DMS114 treated with DMSO at 0.1 percent for 48 hours (cell line): ENCODE measurements around the gene UNC13A.

Source experiments
- DNase-seq: peaks from one replicate; lab custom pipeline; 2025; ENCODE audit not compliant: unreplicated experiment; lab: John Stamatoyannopoulos, UW

Gene UNC13A

DNA sequence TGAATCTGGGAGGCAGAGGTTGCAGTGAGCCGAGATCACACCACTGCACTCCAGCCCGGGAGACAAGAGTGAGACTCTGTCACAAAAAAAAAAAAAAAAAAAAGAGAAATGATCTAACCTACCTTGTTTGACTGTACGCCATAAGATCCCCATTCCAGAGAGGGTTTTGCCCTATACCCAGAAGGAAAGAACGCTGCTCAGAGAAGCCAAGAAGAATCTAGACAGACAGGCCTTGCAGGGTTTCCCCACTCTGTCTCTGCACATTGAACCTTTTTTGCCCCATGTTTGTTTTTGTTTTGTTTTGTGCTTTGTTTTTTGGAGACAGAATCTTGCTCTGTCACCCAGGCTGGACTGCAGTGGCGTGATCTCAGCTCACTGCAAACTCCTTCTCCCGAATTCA is 23.7 kb upstream of the UNC13A start:
- DNase-seq, result no peak

DNA sequence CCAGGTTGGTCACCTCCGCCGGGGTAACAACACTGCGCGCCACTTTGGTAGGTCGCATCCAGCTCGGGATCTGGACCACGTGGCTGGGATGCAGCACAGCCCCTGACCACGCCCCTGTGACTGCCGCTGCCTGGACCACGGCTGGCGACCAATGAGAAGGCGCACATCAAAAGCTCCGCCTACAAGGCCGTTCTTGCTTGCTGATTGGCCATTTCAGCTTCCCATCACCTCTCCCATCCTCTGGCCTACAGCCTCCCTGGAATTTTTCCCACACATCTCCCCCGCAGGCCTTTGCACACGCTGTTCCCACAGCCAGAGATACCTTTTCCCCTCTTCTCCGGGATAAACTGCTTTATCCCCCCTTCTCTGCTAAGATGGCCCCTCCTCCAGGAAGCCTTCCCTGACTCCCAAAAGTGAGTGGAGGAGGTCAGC is 18.6 kb upstream of the UNC13A start:
- no peak for DNase-seq

DNA sequence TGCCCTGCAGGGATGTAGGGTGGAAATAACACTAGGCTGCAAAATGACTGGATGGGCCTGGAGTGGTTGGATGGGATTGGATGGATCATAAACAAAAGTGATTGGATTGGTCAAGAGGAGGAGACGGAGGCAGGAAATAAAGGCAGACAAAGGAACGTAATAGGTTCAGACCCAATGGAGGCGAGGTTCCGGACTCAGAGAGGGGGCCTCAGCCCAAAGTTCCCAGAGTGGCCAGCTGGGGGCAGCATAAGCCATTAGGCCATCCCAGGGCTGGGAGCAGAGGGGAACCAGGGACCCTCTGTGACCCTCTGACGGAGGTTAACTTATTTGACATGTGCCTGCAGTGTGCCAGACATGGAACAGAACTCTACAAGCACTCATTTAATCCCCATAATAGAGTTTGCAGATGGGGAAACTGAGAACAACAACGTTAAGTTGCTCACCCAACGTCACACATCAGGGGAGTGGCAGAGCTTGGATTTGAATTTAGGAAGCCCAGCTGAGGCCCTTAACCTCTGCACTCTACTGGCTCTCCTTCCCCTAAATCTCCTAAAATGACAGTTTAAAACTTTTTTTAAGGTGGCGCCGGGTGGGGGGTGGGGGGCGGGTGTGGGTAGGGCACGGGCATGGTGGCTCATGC is 15.8 kb upstream of the UNC13A start:
- DNase-seq, result no peak

DNA sequence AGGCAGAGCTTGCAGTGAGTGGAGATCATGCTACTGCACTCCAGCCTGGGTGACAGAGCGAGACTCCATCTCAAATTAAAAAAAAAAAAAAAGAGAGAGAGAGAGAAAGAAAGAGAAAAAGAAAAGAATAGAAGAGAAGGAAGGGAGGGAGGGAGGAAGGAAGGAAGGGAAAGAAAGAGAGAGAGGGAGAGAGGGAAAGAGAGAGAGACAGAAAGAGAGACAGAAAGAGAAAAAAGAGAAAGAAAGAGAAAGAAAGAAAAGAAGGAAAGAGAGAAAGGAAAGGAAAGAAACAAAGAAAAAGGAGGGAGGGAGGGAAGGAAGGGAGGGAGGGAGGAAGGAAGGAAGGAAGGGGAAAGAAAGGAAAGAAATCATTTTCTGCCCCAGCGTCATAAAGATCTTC is 7.0 kb upstream of the UNC13A start:
- no peak for DNase-seq

DNA sequence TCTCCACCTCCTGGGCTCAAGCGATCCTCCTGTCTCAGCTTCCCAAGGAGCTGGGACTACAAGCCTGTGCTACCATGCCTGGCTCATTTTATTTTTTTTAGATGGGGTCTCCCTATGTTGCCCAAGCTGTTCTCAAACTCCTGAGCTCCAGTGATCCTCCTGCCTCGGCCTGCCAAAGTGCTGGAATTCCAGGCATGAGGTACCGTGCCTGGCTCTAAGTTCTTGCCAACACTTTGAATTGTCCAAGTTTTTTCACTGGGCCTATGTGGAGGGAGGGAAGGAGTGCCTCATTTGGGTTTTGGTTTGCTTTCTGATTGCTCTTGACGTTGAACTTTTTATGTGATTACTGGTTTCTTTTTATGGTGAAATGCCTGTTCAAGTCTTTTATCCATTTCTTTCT is 4.4 kb upstream of the UNC13A start:
- DNase-seq, result no peak

DNA sequence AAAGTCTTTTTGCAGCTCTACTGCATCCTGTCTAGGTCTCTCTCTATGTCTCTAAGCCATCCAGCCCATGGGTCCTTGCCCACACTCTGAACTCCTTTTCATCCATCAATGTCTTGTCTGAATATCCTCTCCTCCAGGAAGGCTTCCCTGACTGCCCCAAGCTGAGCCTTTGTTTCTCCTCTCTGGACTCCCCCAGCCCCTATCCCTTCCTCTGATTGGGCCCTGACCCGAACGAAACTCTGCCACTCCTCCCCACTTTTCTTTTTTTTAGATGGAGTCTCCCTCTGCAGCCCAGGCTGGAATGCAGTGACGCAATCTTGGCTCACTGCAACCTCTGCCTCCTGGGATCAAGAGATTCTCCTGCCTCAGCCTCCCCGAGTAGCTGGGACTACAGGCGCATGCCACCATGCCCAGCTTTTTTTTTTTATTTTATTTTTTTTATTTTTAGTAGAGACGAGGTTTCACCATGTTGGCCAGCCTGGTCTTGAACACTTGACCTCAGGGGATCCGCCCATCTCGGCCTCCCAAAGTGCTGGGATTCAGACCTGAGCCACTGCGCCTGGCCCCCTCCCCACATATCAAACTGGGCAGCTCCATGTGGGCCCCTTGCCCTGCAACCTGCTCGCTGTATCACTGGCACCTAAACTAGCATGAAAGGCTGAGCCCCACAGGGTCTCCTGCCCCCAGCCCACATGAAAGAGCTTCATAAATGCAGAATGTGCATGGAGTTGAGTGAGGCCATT is 870 bp upstream of the UNC13A start:
- DNase-seq, result no peak

DNA sequence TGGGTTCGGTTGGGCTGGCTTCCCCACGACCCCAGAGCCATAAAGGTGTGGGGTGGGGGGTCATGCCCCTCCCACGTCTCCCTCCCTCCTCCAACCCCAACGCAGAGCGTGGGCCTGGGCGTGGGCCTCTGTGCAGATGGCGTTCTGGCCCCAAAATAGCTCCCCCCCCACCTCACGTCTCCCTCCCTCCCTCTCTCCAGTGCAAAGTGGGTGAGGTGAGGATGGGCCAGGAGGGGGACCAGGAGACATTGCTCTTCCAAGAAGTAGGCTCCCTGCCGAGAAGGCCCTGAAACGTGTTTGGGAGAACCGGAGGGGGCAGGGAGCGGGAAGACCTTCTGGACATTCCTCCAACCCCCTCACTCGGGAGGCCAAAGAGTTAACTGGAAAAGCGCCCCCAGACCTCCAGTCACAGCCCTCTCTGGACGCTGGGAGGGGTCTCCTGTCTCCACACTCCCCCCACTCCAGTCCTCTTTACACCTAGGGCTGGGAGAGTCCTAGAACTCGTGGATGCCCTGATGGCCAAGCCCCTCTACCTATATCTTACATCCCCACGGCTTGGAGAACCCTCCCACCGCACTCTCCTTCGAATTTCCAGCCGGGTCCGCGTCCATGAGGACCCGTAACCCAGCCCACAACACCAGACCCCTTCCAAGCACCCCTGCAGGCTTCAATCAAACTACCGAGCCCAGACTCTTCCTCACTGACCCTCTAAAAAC is 855 bp downstream of the UNC13A start:
- no peak for DNase-seq

DNA sequence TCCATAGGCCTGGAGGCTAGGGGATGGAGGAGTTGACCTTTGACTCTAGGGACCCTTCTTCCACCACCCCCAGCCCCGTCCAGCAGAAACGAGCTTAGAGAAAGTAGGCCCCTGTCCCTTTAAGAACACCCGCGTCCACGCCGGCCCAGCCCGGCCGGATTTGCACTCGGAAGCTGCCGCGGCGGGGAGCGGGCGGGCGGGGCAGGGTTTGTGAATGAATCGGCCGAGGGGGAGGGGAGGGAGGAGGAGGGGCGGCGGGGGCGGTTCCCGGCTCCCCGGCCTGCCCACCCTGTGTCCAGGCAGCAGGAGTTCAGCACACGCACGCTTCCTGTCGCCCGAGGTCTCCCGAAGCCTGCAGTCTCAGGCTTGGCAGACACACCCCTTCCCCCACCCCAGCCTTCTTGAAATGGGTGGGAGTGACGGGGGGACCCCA is 1.5 kb downstream of the UNC13A start:
- no peak for DNase-seq

DNA sequence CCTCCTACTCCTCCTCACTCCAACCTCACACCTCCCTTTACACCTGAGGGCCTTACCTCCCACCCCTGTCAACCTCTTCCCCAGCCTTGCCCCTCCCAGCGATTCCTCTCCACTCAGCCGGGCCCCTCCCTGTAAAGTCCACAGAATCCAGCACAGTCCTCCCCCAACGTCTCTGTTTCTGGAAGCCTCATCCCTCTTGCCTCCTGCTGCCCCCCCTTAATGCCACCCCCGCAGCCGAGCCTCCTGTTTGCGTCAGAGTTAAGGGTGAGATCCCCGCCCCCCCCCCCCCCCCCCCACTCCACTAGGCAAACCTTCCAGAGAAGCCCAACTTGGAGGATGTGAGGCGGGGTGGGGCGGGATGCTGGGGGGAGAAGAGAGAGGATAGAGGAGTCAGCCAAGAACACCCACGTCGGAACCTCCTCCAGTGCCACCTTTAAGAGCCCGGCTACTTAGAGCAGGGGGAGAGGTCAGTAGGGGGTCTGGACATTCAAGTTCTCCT is 2.1 kb downstream of the UNC13A start:
- no peak for DNase-seq

DNA sequence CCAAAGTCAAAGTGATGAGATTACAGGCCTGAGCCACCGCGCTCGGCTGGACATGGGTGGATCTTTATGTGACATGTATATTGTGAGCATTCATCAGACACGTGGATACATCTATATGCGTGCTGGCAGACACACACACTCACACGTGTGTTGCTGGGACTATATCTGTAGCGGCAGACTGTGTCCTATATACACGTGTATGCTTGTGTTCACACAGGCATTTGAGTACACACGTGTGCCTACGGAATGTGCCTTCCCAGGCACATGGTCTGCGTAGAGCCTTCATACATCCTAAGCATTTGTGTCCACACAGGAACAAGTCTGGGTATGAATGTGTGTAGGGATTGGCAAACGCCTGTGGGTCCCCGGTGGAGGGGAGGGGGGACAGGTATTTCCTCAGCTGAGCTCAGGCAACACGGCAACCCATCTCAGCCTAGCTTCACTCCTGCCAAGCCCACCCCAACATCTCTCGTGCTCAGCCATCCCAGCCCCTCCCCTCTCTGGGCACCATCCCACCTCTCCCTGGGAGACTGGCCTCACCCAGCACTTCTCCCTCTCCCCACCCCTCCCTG is 2.6 kb downstream of the UNC13A start:
- no peak for DNase-seq

DNA sequence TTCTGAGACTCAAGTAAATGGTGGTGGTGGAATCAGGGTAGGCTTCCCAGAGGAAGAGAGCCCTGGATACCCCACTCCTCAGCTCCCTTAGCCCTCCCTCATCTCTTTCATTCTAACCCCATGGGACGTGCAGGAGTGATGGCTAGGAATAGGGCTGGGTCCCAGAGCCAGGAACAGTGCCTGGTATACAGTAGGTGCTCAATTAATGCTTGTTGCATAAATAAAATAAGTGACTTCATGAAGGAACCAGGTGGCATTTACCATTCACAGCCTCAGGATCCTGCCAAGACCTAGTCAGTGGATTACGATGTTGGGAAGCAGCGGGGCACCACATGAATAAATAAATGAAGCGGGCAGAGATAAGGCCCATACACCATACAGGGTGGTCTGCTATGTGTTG is 3.9 kb downstream of the UNC13A start:
- no peak for DNase-seq

DNA sequence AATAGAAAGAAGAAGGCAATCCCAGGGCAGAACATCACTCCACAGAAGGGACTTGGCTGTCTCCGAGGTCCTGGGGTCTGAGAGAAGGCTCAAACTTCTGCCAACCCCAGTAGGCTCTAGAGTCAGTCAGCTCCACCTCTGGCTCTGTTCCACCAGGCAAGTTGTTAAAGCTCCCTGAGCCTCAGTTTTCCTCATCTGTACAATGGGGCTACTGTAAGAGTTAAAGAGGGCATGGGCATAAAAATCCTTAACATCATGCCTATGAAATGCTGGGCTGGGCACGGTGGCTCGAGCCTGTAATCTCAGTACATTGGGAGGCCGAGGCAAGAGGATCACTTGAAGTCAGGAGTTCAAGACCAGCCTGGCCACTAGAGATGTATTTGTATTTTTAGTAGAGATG is 5.1 kb downstream of the UNC13A start:
- no peak for DNase-seq

DNA sequence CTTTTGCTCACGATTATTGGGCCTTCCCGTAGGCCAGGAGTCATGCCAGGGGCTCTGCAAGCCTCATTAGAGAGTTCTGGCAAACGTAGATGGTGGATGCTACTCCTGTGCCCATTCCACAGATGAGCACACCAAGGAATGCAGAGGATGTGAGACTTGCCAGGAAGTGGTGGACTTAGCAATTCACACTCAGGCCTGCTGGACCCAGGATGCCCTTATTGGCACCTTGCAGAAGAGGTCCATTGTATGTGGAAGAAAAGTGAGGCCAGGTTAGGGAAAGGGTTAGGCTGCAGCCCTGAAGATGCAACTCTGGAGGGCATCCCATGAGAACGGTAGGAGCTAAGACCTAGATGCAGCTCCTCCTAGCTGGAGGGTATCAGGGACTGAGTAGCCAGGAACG is 5.9 kb downstream of the UNC13A start:
- DNase-seq, result no peak

DNA sequence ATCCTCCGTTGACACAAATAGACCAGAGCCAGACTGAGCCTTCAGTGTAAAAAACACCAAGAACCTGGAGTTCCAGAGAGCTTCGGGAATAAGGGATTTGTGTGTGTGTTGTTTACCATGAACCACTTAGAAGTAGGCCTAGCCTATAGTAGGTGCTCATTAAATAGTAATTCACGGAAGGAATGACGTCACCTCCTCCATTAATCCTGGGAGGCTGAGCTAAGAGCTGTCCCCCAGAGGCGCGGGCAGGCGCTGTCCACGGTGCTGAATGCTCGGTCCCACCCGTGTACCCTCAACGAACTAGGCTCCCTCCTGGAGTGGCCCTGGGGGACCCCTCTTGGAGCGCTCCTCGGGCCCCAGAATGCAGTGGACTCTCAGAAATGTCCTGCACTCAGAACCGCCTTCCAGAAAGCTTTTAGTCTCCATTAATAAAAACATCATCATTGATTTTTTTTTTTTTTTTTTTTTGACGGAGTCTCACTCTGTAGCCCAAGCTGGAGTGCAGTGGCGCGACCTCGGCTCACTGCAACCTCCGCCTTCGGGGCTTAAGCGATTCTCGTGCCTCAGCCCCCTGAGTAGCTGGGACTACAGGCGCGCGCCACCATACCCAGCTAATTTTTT is 6.5 kb downstream of the UNC13A start:
- no peak for DNase-seq

DNA sequence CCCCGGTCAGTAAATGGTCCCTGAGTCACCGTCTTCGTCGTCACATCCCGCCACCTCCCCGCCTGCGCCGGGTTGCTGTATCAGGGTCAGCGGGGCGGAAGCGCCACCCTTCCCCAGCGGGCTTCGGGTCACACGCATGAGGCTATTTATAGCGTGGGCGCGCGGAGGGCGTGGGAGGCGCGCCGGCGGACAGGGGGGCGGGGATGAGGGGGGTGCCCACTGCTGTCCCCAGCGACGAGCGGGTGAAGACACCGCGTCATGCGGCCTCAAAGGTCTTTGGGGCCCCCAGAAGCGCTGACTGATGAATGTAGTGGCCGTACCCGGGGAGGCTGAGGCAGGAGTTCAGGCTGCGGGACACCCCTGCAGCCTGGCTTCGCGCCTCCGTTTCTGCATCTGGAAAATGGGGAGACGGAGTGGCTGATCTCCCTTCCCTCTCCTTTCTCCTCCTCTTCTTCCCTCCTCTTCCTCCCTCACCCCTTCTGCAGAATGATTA is 7.9 kb downstream of the UNC13A start:
- DNase-seq, result no peak

DNA sequence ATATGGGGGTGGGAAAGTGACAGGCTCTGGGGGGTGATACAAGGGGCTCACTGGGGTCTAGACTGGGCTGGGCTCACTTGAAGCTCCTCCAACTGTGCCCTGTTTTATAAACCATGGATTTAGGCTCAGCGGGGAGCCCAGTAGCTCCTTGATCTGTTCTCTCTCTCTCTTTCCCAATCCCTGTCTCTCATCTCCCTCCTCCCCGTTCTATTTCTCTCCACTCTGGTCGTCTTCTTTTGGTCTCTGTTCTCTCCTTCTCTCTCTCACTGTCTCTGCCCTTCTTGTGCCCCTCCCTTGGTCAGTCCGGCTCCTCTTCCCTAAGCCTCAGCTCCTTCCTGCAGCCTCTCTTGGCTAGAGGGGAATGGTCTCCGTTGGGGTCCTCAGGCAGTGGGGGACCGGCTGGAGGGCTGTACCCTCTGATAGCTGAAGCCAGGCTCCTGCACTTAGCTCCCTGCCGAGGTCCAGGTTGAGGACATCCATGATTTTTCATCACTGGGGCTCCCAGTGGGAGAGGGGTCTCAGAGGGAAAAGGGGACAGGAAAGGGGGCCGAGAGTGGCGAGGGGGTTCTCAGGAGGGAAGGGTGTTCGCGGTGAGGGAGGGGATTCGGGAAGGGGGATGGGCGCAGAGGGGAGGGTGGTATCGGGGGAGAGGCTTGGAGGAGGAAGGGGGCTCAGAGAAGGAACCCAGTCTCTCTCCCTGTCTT is 8.5 kb downstream of the UNC13A start:
- no peak for DNase-seq

DNA sequence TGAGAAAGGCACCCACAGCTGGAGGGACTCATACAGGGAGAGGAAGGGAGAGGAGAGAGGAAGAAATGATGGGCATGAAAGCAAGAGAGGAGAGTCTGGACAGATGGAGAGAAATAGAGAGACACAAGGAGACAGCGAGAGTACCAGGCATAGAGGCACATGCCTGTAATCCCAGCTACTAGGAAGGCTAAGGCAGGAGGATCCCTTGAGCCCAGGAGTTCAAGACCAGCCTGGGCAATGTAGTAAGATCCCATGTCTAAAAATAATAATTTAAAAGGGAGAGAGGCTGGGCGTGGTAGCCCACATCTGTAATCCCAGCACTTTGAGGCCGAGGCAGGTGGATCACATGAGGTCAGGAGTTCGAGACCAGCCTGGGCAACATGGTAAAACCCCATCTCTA is 9.3 kb downstream of the UNC13A start:
- no peak for DNase-seq

DNA sequence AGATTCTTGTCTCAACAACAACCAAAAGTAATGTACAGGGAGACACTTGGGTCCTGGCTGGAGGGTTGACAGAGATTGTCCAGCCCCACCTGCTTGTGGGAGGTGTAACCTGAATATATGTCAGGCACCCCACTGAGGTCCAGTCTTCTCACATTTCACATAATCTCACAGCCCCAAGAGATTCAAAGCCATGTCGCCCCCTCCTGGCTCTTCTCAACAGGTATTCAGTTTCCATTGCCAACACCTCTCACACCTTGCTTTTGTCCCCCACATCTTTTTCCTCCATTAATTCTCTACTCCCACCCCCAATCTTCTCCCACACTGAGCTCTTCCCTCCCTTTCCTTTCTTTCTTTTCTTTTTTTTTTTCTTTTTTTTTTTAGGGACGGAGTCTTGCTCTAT is 11.2 kb downstream of the UNC13A start:
- no peak for DNase-seq

DNA sequence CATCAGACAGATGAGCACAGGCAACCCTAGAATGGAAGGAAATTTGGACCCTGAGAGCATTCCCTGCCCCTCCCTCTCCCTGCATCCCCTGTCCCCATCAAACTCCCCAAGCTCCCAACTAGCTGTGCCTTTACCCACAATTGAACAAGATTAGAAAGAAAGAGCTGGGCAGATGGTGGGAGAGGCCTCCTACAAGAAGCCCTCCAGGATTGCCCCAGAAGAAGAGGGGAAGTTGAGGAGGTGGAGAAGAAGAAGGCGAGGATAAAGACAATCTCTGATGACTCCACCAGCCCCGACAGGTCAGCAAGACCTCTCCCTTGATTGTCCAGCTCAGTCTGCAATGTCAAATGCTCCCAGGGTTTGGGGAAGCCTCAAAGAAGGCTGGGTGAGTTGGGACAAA is 11.9 kb downstream of the UNC13A start:
- no peak for DNase-seq
